Small intestine (tissue), 7 donors: ENCODE data around the gene TMEM259. TPM values are rescaled to one million over a fixed set of nuclear protein-coding genes. Genes with fewer than 3 reads are reported as not detected.
A peak's percentile ranks its signal among the peaks of the same experiment; 100 is the strongest.

Experiments
- DNase-seq, 2 donors: peaks; one replicate each; pipeline versions ENCODE4 v3.0.0 to v3.0.0-alpha.2; 2013
- FAIRE-seq: peaks from 2 replicates; lab custom pipeline; 2012; peaks lifted over from hg19 to GRCh38; lab: Jason Lieb, UNC
- H3K27ac ChIP-seq, 3 donors: one replicate each; pipeline ENCODE4 v1.5.1; 2013; ENCODE audit warnings: low read length in 2 of 3, mild to moderate bottlenecking in 2 of 3, control low read depth in 1 of 3, inconsistent platforms in 1 of 3, low read depth in 1 of 3, moderate library complexity in 1 of 3
- H3K27me3 ChIP-seq, 3 donors: one replicate each; pipeline ENCODE4 v1.6.1; 2013; ENCODE audit warnings: low read length in 3 of 3, inconsistent platforms in 1 of 3; ENCODE audit not compliant: control insufficient read depth in 3 of 3, insufficient read depth in 3 of 3
- H3K36me3 ChIP-seq, 3 donors: one replicate each; pipeline ENCODE4 v1.6.1; 2013; ENCODE audit warnings: low read length in 3 of 3, inconsistent platforms in 1 of 3, low read depth in 1 of 3, mild to moderate bottlenecking in 1 of 3, moderate library complexity in 1 of 3; ENCODE audit not compliant: control insufficient read depth in 3 of 3, insufficient read depth in 2 of 3
- H3K4me1 ChIP-seq, 3 donors: one replicate each; pipeline ENCODE4 v1.6.1; 2013; ENCODE audit warnings: low read length in 2 of 3, inconsistent platforms in 1 of 3, low read depth in 1 of 3, mild to moderate bottlenecking in 1 of 3, moderate library complexity in 1 of 3; ENCODE audit not compliant: control insufficient read depth in 3 of 3, insufficient read depth in 2 of 3
- H3K4me3 ChIP-seq, 3 donors: one replicate each; pipeline ENCODE4 v1.5.1; 2013; ENCODE audit warnings: low read length in 3 of 3, control low read depth in 1 of 3, inconsistent platforms in 1 of 3, low read depth in 1 of 3, mild to moderate bottlenecking in 1 of 3, moderate library complexity in 1 of 3
- H3K9me3 ChIP-seq, 2 donors: one replicate each; pipeline ENCODE4 v1.6.1; 2013; ENCODE audit warnings: low read depth in 1 of 2, low read length in 1 of 2; ENCODE audit not compliant: control insufficient read depth in 2 of 2, insufficient read depth in 1 of 2
- WGBS, 3 donors: extraction: QIAGEN DNeasy Blood & Tissue Kit; methylation state at CpG; one replicate each; pipeline ENCODE4 v1.1.7; 2013; 5-methylcytosine and 5-hydroxymethylcytosine counted together
- polyA plus RNA-seq, 4 donors: library from polyadenylated mRNA; stranded (reverse) in 3 of 4; unstranded in 1 of 4; fragments of 200-250 nt in 3 of 4; fragments of 120-200 nt in 1 of 4; gene quantifications; one replicate each; pipeline versions ENCODE4 v1.2.1 to v1.2.3, GENCODE V29; 2013
- donor health status: healthy with polysubstance abuse.
- donor health status: control.
- donor health status: control.
- donor health status: Bipolar disorder and iron deficiency.
- donor health status: healthy.

The TMEM259 gene
- polyA plus RNA-seq, 4 donors = 123 to 313 (median 186) TPM

- Histone ChIP-seq H3K27ac (peak overlapping the region in 2 of 3 donors; percentile 22 to 45), H3K4me1 (peaks cover 6 to 52% (median 9%) of the 10 kb centered on the region in 3 donors), H3K36me3 (peaks cover 2 to 69% (median 12%) of the 10 kb centered on the region in 3 donors), H3K27me3 (no peaks in the 10 kb centered on the region), H3K4me3 (peak overlapping the region in 1 of 3 donors; percentile 12), H3K9me3 (no peaks in the 10 kb centered on the region)
- WGBS, 3 donors = 79 to 90% (median 85%) methylated on average over 9 of the region's 9 CpGs
- FAIRE-seq = no peak
- no peak for DNase-seq
Observed at GRCh38 chr19:1017906-1018305, 3.0 kb downstream of the TMEM259 start.

DNA sequence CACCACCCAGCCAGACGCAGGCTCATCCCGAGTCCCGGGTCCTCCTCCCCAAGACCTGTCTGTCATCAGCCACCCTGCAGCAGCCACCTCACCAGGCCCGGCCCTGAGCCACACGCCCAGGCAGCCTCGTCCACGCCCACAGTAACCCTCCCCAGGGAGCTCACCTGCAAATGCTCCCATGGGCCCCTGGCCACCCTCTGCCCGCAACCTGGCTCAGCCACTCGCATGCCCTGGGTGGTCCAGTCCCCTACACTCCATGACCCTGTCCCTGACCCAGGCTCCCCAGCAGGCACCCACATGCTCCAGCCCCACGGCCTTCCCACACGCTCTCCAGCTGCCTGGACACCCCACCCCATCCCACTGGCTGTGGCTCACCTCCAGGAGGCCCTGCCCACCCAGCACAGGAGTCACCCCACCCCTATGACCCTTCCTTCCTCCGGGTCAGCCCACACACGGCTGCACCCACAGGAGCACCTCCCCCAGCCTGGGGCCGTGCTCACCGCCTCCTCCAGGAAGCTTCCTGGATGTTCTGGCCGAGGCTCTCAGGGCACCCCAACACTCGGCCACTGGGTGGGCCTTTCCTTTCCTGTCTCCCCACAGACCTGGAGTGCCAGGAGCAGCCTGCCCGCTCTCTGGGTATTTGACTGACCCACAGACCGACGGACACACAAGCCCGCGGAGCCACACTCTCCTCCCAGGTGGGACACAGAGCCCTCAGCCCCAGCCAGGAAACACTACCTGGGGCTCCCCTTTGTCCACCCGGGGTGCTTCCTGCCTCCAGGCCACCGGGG is 3.6 kb downstream of the TMEM259 start:
- Histone ChIP-seq H3K9me3 (no peaks in the 10 kb centered on the region), H3K4me3 (peak overlapping the region in 1 of 3 donors; percentile 13), H3K27ac (peak overlapping the region; percentile 45 to 59 (median 50)), H3K36me3 (peaks cover 2 to 75% (median 16%) of the 10 kb centered on the region in 3 donors), H3K27me3 (no peaks in the 10 kb centered on the region), H3K4me1 (peaks cover 6 to 52% (median 9%) of the 10 kb centered on the region in 3 donors)
- FAIRE-seq (no peak), DNase-seq (peak; percentile 58 to 65)
- whole genome bisulfite sequencing, 3 donors = 30 to 48% (median 38%) methylated on average over 23 to 24 of the region's 24 CpGs

- no peak for FAIRE-seq
- WGBS, 3 donors = 39 to 44% (median 43%) methylated on average over 12 of the region's 12 CpGs
- Histone ChIP-seq H3K9me3 (no peaks in the 10 kb centered on the region), H3K36me3 (peaks cover 2 to 81% (median 17%) of the 10 kb centered on the region in 3 donors), H3K27me3 (no peaks in the 10 kb centered on the region), H3K27ac (peak overlapping the region; percentile 45 to 59 (median 50)), H3K4me1 (peaks cover 6 to 50% (median 9%) of the 10 kb centered on the region in 3 donors), H3K4me3 (no peak overlapping the region)
- DNase-seq = peak; percentile 40 to 59
Observed at GRCh38 chr19:1016647-1017114, 4.2 kb downstream of the TMEM259 start.

- Histone ChIP-seq H3K36me3 (peaks cover 7 to 87% (median 20%) of the 10 kb centered on the region in 3 donors), H3K4me3 (no peak overlapping the region), H3K4me1 (peaks cover 6 to 47% (median 9%) of the 10 kb centered on the region in 3 donors), H3K9me3 (no peaks in the 10 kb centered on the region), H3K27ac (peak overlapping the region in 2 of 3 donors; percentile 45 to 50), H3K27me3 (no peaks in the 10 kb centered on the region)
- 66 to 79% (median 75%) methylated on average over 30 to 31 of the region's 31 CpGs for WGBS, 3 donors
- DNase-seq = no peak
- FAIRE-seq = no peak
Observed at GRCh38 chr19:1015782-1016646, 4.9 kb downstream of the TMEM259 start.

DNA sequence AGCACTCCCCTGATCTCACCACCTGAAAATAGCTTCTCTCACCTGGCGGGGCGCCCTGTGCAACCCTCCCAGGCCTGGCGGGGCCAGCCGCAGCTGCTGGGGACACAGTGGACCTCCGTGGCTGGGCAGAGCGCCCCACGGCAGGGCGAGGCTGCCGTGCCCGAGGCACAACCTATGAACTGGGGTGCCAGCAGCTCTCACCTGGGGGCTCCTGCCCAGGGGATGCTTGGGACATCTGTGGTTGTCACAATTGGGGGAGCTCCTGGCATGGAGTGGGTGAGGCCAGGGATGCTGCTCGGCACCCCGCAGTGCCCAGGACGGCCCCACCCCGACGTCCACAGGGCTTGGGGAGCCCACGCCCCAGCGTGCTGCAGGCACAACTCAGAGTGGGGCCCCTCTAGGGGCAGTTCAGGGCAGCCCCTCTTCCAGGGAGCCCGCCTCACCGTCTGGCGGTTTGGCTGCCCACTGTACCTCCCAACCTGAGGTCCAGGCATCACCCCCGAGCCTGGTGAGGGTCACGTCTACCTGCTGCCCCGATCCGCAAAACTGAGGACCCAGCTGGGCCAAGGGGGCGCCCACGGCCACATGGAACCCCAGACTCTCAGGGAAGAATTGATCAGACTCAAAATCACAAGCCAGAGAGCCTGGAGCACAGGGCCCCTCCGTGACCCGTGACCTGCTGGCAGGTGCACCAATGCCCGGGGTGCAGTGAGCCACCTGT is 5.7 kb downstream of the TMEM259 start:
- peaks cover 6 to 47% (median 9%) of the 10 kb centered on the region in 3 donors for H3K4me1 ChIP-seq
- no peaks in the 10 kb centered on the region for H3K9me3 ChIP-seq
- no peaks in the 10 kb centered on the region for H3K27me3 ChIP-seq
- WGBS, 3 donors = 78 to 85% (median 83%) methylated on average over 29 of the region's 29 CpGs
- no peak overlapping the region for H3K27ac ChIP-seq
- no peak for DNase-seq
- peaks cover 15 to 94% (median 22%) of the 10 kb centered on the region in 3 donors for H3K36me3 ChIP-seq
- no peak overlapping the region for H3K4me3 ChIP-seq
- FAIRE-seq = no peak

GRCh38 chr19:1014161-1015060 is 6.5 kb downstream of the TMEM259 start:
- DNase-seq (no peak), FAIRE-seq (no peak)
- no peak overlapping the region for H3K27ac ChIP-seq
- H3K27me3 ChIP-seq = no peaks in the 10 kb centered on the region
- 92 to 94% (median 93%) methylated on average over 42 to 49 of the region's 49 CpGs for WGBS, 3 donors
- H3K4me3 ChIP-seq = no peak overlapping the region
- peaks cover 17 to 96% (median 22%) of the 10 kb centered on the region in 3 donors for H3K36me3 ChIP-seq
- H3K9me3 ChIP-seq = no peaks in the 10 kb centered on the region
- peaks cover 6 to 39% (median 9%) of the 10 kb centered on the region in 3 donors for H3K4me1 ChIP-seq

GRCh38 chr19:1013218-1013617 is 7.7 kb downstream of the TMEM259 start:
- no peak for FAIRE-seq

More at GRCh38 chr19:1013218-1013617, 7.7 kb downstream of the TMEM259 start:
- H3K9me3 ChIP-seq = peaks cover 0 to 2% of the 10 kb centered on the region in 2 donors
- H3K4me1 ChIP-seq = peaks cover 6 to 28% (median 7%) of the 10 kb centered on the region in 3 donors
- no peak overlapping the region for H3K4me3 ChIP-seq
- H3K36me3 ChIP-seq = peaks cover 22 to 94% (median 22%) of the 10 kb centered on the region in 3 donors
- DNase-seq = no peak
- no peak overlapping the region for H3K27ac ChIP-seq
- no peaks in the 10 kb centered on the region for H3K27me3 ChIP-seq
- 89 to 94% (median 92%) methylated on average over 10 of the region's 10 CpGs for WGBS, 3 donors
